Measurements from ENCODE around the gene HDAC4.

GRCh38 chr2:239107936-239108335, 292.9 kb downstream of the HDAC4 start:
- no peak for TF ChIP-seq CTCF (tag by site-specific recombination; IDR thresholded peaks at IDR 0.05)
- no peak for TF ChIP-seq MYNN (tag by site-specific recombination; IDR thresholded peaks at IDR 0.05; ENCODE audit: borderline replicate concordance)
- TF ChIP-seq KLF16 (tag by site-specific recombination; IDR thresholded peaks at IDR 0.05) = no peak
- no peak for TF ChIP-seq ZNF777 (tag by site-specific recombination; IDR thresholded peaks at IDR 0.05; ENCODE audit: borderline replicate concordance)
- no peak for TF ChIP-seq ZBTB1 (tag by site-specific recombination; IDR thresholded peaks at IDR 0.05)
- no peak for TF ChIP-seq HOXC10 (CRISPR knock-in tag; IDR thresholded peaks at IDR 0.05)
- no peak for TF ChIP-seq ZNF670 (tag by site-specific recombination; IDR thresholded peaks at IDR 0.05; ENCODE audit: low read depth)
- TF ChIP-seq, protein P1, sequence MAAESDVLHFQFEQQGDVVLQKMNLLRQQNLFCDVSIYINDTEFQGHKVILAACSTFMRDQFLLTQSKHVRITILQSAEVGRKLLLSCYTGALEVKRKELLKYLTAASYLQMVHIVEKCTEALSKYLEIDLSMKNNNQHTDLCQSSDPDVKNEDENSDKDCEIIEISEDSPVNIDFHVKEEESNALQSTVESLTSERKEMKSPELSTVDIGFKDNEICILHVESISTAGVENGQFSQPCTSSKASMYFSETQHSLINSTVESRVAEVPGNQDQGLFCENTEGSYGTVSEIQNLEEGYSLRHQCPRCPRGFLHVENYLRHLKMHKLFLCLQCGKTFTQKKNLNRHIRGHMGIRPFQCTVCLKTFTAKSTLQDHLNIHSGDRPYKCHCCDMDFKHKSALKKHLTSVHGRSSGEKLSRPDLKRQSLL (tag by site-specific recombination; IDR thresholded peaks at IDR 0.05) = no peak
- TF ChIP-seq ZNF645 (tag by site-specific recombination; IDR thresholded peaks at IDR 0.05) = no peak
